ENCODE results near the gene PIK3C3.

- TF ChIP-seq, protein P1, sequence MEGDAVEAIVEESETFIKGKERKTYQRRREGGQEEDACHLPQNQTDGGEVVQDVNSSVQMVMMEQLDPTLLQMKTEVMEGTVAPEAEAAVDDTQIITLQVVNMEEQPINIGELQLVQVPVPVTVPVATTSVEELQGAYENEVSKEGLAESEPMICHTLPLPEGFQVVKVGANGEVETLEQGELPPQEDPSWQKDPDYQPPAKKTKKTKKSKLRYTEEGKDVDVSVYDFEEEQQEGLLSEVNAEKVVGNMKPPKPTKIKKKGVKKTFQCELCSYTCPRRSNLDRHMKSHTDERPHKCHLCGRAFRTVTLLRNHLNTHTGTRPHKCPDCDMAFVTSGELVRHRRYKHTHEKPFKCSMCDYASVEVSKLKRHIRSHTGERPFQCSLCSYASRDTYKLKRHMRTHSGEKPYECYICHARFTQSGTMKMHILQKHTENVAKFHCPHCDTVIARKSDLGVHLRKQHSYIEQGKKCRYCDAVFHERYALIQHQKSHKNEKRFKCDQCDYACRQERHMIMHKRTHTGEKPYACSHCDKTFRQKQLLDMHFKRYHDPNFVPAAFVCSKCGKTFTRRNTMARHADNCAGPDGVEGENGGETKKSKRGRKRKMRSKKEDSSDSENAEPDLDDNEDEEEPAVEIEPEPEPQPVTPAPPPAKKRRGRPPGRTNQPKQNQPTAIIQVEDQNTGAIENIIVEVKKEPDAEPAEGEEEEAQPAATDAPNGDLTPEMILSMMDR (IDR thresholded peaks at IDR 0.05; ENCODE audit: low read depth, low read length, poor library complexity, severe bottlenecking), result no peak
- no peak for TF ChIP-seq EZH2phosphoT487 (IDR thresholded peaks at IDR 0.05; ENCODE audit: borderline replicate concordance, low read length)
Observed at GRCh38 chr18:42126586-42126985, 171.6 kb downstream of the PIK3C3 start.
